K562 (cell line): ENCODE measurements around the gene LAX1. TPM values are rescaled to one million over a fixed set of nuclear protein-coding genes. Genes with fewer than 3 reads are reported as not detected.
"Not testable (repeated sequence)": the region's sequence is repeated elsewhere in the genome, so short reads cannot be mapped to it uniquely, and the experiment has no call there.

Source experiments
- ATF1 ChIP-seq, 2 experiments: fragments of 450-650 bp in 1 of 2; IDR thresholded peaks; 2 replicates each; pipeline ENCODE4 v1.6.1; 2016; ENCODE audit warnings: missing compliant biosample characterization in 1 of 2, missing genetic modification characterization in 1 of 2
- ATF4 ChIP-seq: fragments of 450-650 bp; formaldehyde crosslinking; IDR thresholded peaks from 2 replicates; pipeline ENCODE4 v1.4.0; 2022; ENCODE audit warnings: mild to moderate bottlenecking, moderate library complexity
- ATF7 ChIP-seq: fragments of 450-650 bp; IDR thresholded peaks from 2 replicates; pipeline ENCODE4 v1.7.1; 2014; ENCODE audit warnings: mild to moderate bottlenecking, moderate library complexity
- CREB3 ChIP-seq: fragments of 450-650 bp; conservative IDR thresholded peaks from 2 replicates; pipeline ENCODE4 v1.6.1; 2016; ENCODE audit warnings: missing genetic modification characterization, low read depth, mild to moderate bottlenecking, missing compliant biosample characterization, moderate library complexity
- ELF2 ChIP-seq: fragments of 250-450 bp; sonication (Bioruptor Pico); IDR thresholded peaks from 2 replicates; pipeline ENCODE4 v1.5.0; 2021; ENCODE audit warnings: mild to moderate bottlenecking
- ELF4 ChIP-seq: fragments of 450-650 bp; formaldehyde crosslinking; IDR thresholded peaks from 2 replicates; pipeline ENCODE4 v1.4.0; 2022; ENCODE audit warnings: missing genetic modification characterization
- ETS2 ChIP-seq: IDR thresholded peaks from 2 replicates; pipeline ENCODE4 v1.6.1; 2016; ENCODE audit warnings: borderline replicate concordance, missing genetic modification characterization, mild to moderate bottlenecking, moderate library complexity, missing compliant biosample characterization; ENCODE audit not compliant: poor library complexity, severe bottlenecking
- MEF2D ChIP-seq: conservative IDR thresholded peaks from 2 replicates; pipeline ENCODE4 v1.6.1; 2016; ENCODE audit warnings: low read depth, missing genetic modification characterization, missing compliant biosample characterization
- NR2C1 ChIP-seq, 2 experiments: fragments of 450-650 bp; IDR thresholded peaks; 2 replicates each; pipeline ENCODE4 v1.6.1; 2017; ENCODE audit warnings: mild to moderate bottlenecking in 2 of 2, antibody characterized with exemption in 1 of 2, inconsistent platforms in 1 of 2, missing compliant biosample characterization in 1 of 2, missing genetic modification characterization in 1 of 2
- NR2C2 ChIP-seq, 2 experiments: fragments of 200-800 bp in 1 of 2; sonication (Bioruptor generic) in 1 of 2; sonication (generic) in 1 of 2; formaldehyde crosslinking in 1 of 2; IDR thresholded peaks; 2 replicates each; pipeline versions ENCODE4 v1.6.1 to v1.8.0; 2016 to 2022; ENCODE audit warnings: mild to moderate bottlenecking in 1 of 2, missing compliant biosample characterization in 1 of 2, missing genetic modification characterization in 1 of 2, missing genetic modification reagents in 1 of 2
- PTTG1 ChIP-seq: fragments of 450-650 bp; IDR thresholded peaks from 2 replicates; pipeline ENCODE4 v1.6.1; 2016; ENCODE audit warnings: low read depth, mild to moderate bottlenecking, missing genetic modification characterization, missing compliant biosample characterization
- PYGO2 ChIP-seq: fragments of 450-650 bp; IDR thresholded peaks from 2 replicates; pipeline ENCODE4 v1.6.1; 2016; ENCODE audit warnings: mild to moderate bottlenecking, missing genetic modification characterization, moderate library complexity, missing compliant biosample characterization
- SMAD3 ChIP-seq: fragments of 450-650 bp; formaldehyde crosslinking; conservative IDR thresholded peaks from 2 replicates; pipeline ENCODE4 v1.4.0; 2020; ENCODE audit warnings: mild to moderate bottlenecking
- TCFL5 ChIP-seq: fragments of 250-450 bp; sonication (Bioruptor Pico); conservative IDR thresholded peaks from 2 replicates; pipeline ENCODE4 v1.6.1; 2021; ENCODE audit warnings: mild to moderate bottlenecking, moderate library complexity, matching md5 sums
- ZKSCAN3 ChIP-seq: fragments of 250-450 bp; sonication (Bioruptor Pico); IDR thresholded peaks from 2 replicates; pipeline ENCODE4 v1.4.0; 2020
- ZNF165 ChIP-seq: fragments of 250-450 bp; sonication (Bioruptor Pico); IDR thresholded peaks from 2 replicates; pipeline ENCODE4 v1.4.0; 2020; ENCODE audit warnings: borderline replicate concordance
- ZNF23 ChIP-seq: fragments of 250-450 bp; sonication (Bioruptor Pico); IDR thresholded peaks from 2 replicates; pipeline ENCODE4 v1.4.0; 2020; ENCODE audit warnings: mild to moderate bottlenecking
- ZNF445 ChIP-seq: fragments of 250-450 bp; sonication (Bioruptor Pico); IDR thresholded peaks from 2 replicates; pipeline ENCODE4 v1.4.0; 2020; ENCODE audit warnings: low read depth, mild to moderate bottlenecking, moderate library complexity
- ZNF644 ChIP-seq: fragments of 200-800 bp; sonication (Bioruptor generic); IDR thresholded peaks from 2 replicates; pipeline ENCODE4 v1.6.1; 2016; ENCODE audit warnings: low read depth, missing genetic modification characterization, missing compliant biosample characterization
- ZNF740 ChIP-seq, 3 experiments: fragments of 200-800 bp in 1 of 3; sonication (Bioruptor generic) in 1 of 3; sonication (generic) in 1 of 3; formaldehyde crosslinking in 1 of 3; IDR thresholded peaks; 2 replicates each; pipeline versions ENCODE4 v1.6.1 to v1.8.0; 2016 to 2022; ENCODE audit warnings: mild to moderate bottlenecking in 2 of 3, missing compliant biosample characterization in 2 of 3, missing genetic modification characterization in 2 of 3, missing genetic modification reagents in 1 of 3
- ZNF76 ChIP-seq: fragments of 250-450 bp; sonication (Bioruptor Pico); IDR thresholded peaks from 2 replicates; pipeline ENCODE4 v1.4.0; 2020; ENCODE audit warnings: mild to moderate bottlenecking, moderate library complexity, borderline replicate concordance
- ZNF766 ChIP-seq: fragments of 200-800 bp; sonication (Bioruptor generic); conservative IDR thresholded peaks from 2 replicates; pipeline ENCODE4 v1.6.1; 2016; ENCODE audit warnings: missing genetic modification characterization, missing compliant biosample characterization
- ZNF79 ChIP-seq: fragments of 250-450 bp; sonication (Bioruptor Pico); IDR thresholded peaks from 2 replicates; pipeline ENCODE4 v1.4.0; 2020; ENCODE audit warnings: low read depth, mild to moderate bottlenecking, moderate library complexity
- polyA plus RNA-seq, 8 experiments: library from polyadenylated mRNA; depleted of rRNA in 4 of 8; stranded (reverse) in 5 of 8; unstranded in 3 of 8; fragments of >200 nt; fragmentation: Nextera tagmentation in 2 of 8; fragmentation: Illumina TruSeq in 1 of 8; extraction: Ambion mirVana in 2 of 8; extraction: Trizol in 1 of 8; gene quantifications; 2 replicates each; pipeline versions ENCODE4 v1.2.1 to v1.2.3, GENCODE V29; 2011 to 2014; ENCODE audit warnings: inconsistent platforms in 1 of 8, missing spikeins in 1 of 8
- total RNA-seq, 7 experiments: library from RNA; depleted of rRNA in 6 of 7; stranded (reverse); fragments of >200 nt in 6 of 7; fragmentation: Illumina TruSeq in 2 of 7; extraction: Trizol in 2 of 7; gene quantifications; 2 replicates each; pipeline versions ENCODE4 v1.2.1 to v1.2.3, GENCODE V29; 2011 to 2021; ENCODE audit warnings: low replicate concordance in 1 of 7

The LAX1 gene
- total and polyA plus RNA-seq, 9 of the 15 experiments (the other 6 are each of a cell fraction or from before 2014, with no cell fraction given), result not detected

GRCh38 chr1:203758749-203759148 lies 6.2 kb upstream of the LAX1 start (continued):
- 0 out of 2 replicates have a peak, but pooled peaks have one; percentile 26 for TF ChIP-seq ELF4 (CRISPR knock-in tag)
- TF ChIP-seq ATF4 (CRISPR knock-in tag), result 0 out of 2 replicates have a peak, but pooled peaks have one; percentile 35
- peak; percentile 62; the same call in 1 of the 2 replicates for TF ChIP-seq ZNF23 (CRISPR knock-in tag)
- peak; percentile 28; the same call in 1 of the 2 replicates for TF ChIP-seq PTTG1 (tag)
- peak; percentile 79 for TF ChIP-seq SMAD3 (CRISPR knock-in tag)
- peak; percentile 32; the same call in 1 of the 2 replicates for TF ChIP-seq ZNF766 (CRISPR knock-in tag)
- TF ChIP-seq ZNF165 (CRISPR knock-in tag), result peak; percentile 81; the same call in 1 of the 2 replicates
- 0 out of 2 replicates have a peak, but pooled peaks have one; percentile 41 for TF ChIP-seq ZKSCAN3
- not testable (repeated sequence) for TF ChIP-seq NR2C2 (CRISPR knock-in tag; IDR thresholded peaks at IDR 0.05); ZNF740 (CRISPR knock-in tag; IDR thresholded peaks at IDR 0.05); ATF1 (CRISPR knock-in tag; IDR thresholded peaks at IDR 0.05); NR2C1 (IDR thresholded peaks at IDR 0.05)
- TF ChIP-seq NR2C2 (tag; IDR thresholded peaks at IDR 0.05), result peak; percentile 17; the same call in 1 of the 2 replicates
- TF ChIP-seq ZNF79 (CRISPR knock-in tag), result peak; percentile 84
- peak in 1 of 2 experiments; percentile 78; a peak in 2 of 4 replicates for TF ChIP-seq ZNF740 (tag; IDR thresholded peaks at IDR 0.05)
- TF ChIP-seq ATF7, result peak; percentile 25; the same call in 1 of the 2 replicates
- peak; percentile 30 for TF ChIP-seq ETS2 (tag)
- TF ChIP-seq ELF2 (CRISPR knock-in tag), result peak; percentile 29; the same call in 1 of the 2 replicates
- peak; percentile 67 for TF ChIP-seq ATF1 (tag; IDR thresholded peaks at IDR 0.05)
- peak; percentile 88 for TF ChIP-seq TCFL5 (CRISPR knock-in tag)
- TF ChIP-seq ZNF445 (CRISPR knock-in tag), result peak; percentile 20; the same call in 1 of the 2 replicates
- TF ChIP-seq ZNF644 (tag), result peak; percentile 51; the same call in 1 of the 2 replicates
- peak; percentile 45 for TF ChIP-seq NR2C1 (tag; IDR thresholded peaks at IDR 0.05)
- TF ChIP-seq PYGO2, result peak; percentile 68; the same call in 1 of the 2 replicates
- peak; percentile 24; the same call in 1 of the 2 replicates for TF ChIP-seq ZNF76 (CRISPR knock-in tag)
- TF ChIP-seq CREB3 (tag), result peak; percentile 90
- 0 out of 2 replicates have a peak, but pooled peaks have one; percentile 37 for TF ChIP-seq MEF2D
